ENCODE measurements around the gene IFT57. TPM values are rescaled to one million over a fixed set of nuclear protein-coding genes. Genes with fewer than 3 reads are reported as not detected.

IFT57 gene
- total and polyA plus RNA-seq, 2 experiments from 2014 or later: 28.6 to 49.0 TPM

GRCh38 chr3:108182339-108182738, 39.9 kb downstream of the IFT57 start (continued):
- no peak for TF ChIP-seq ZNF114 (CRISPR knock-in tag; IDR thresholded peaks at IDR 0.05)
- no peak for TF ChIP-seq POLR2AphosphoS5 (IDR thresholded peaks at IDR 0.05; ENCODE audit: low read depth)
- TF ChIP-seq ZNF462 (CRISPR knock-in tag; IDR thresholded peaks at IDR 0.05): no peak
- TF ChIP-seq EZH2phosphoT487 (IDR thresholded peaks at IDR 0.05; ENCODE audit: unreplicated experiment): no peak
- no peak for TF ChIP-seq ZNF331 (CRISPR knock-in tag; IDR thresholded peaks at IDR 0.05; ENCODE audit: low read depth)

GRCh38 chr3:108181172-108181571, 41.1 kb downstream of the IFT57 start:
- Mint-ChIP-seq H3K36me3 (ENCODE audit: low read depth) (no peaks in the 10 kb centered on the region), H3K27me3 (ENCODE audit: insufficient read depth, low read depth, poor library complexity) (no peaks in the 10 kb centered on the region), H3K27ac (peak overlapping the region; percentile 47; the same call in 1 of the 2 replicates), H3K4me1 (peaks cover 28% of the 10 kb centered on the region), H3K9me3 (no peaks in the 10 kb centered on the region), H3K4me3 (no peak overlapping the region)
- H2AFZ ChIP-seq: no peak overlapping the region
- DNase-seq (ENCODE audit: low spot score) (no peak), ATAC-seq (no peak)
- no peaks in the 10 kb centered on the region for H3K36me3 ChIP-seq (ENCODE audit: insufficient read depth)
- H3F3A ChIP-seq (replicated peaks; ENCODE audit: low read depth): no peaks in the 10 kb centered on the region
- no peak overlapping the region for H3K4me2 ChIP-seq
- H3K4me3 ChIP-seq: no peak overlapping the region
- peaks cover 12% of the 10 kb centered on the region for H3K4me1 ChIP-seq (ENCODE audit: insufficient read depth)
- H4K20me1 ChIP-seq (replicated peaks; ENCODE audit: insufficient read depth): no peaks in the 10 kb centered on the region
- no peaks in the 10 kb centered on the region for H3K27me3 ChIP-seq (ENCODE audit: insufficient read depth)
- no peaks in the 10 kb centered on the region for H3K9me2 ChIP-seq (ENCODE audit: insufficient read depth)
- H3K79me2 ChIP-seq (replicated peaks; ENCODE audit: insufficient read depth): no peaks in the 10 kb centered on the region
- H3K27ac ChIP-seq (ENCODE audit: low read depth): no peak overlapping the region
- TF ChIP-seq JUNB (IDR thresholded peaks at IDR 0.05; ENCODE audit: unreplicated experiment): no peak
- no peak for TF ChIP-seq POLR2AphosphoS5 (IDR thresholded peaks at IDR 0.05; ENCODE audit: low read depth)
- TF ChIP-seq ETS1 (IDR thresholded peaks at IDR 0.05): no peak
- TF ChIP-seq STAT1 (IDR thresholded peaks at IDR 0.05; ENCODE audit: unreplicated experiment): no peak
- TF ChIP-seq NANOG (IDR thresholded peaks at IDR 0.05; ENCODE audit: borderline replicate concordance): no peak
- no peak for TF ChIP-seq CTCF (conservative IDR thresholded peaks at IDR 0.05; ENCODE audit: low read depth in 2 of 2)
- TF ChIP-seq CREB1 (CRISPR knock-in tag; IDR thresholded peaks at IDR 0.05; ENCODE audit: low read depth): no peak
- no peak for TF ChIP-seq ZNF331 (CRISPR knock-in tag; IDR thresholded peaks at IDR 0.05; ENCODE audit: low read depth)
- TF ChIP-seq EZH2 (IDR thresholded peaks at IDR 0.05; ENCODE audit: low read depth, unreplicated experiment): no peak

All from GM23338 (cell line).